Right lobe of liver (tissue), 4 donors: ENCODE data around the gene CDKN2B-AS1.

Experiments
- CTCF ChIP-seq, 4 donors: fragments of 200-600 bp in 3 of 4; fragments of 450-650 bp in 1 of 4; IDR thresholded peaks; one replicate each; pipeline versions ENCODE4 v1.5.1 to v1.8.0; 2016 to 2022; ENCODE audit warnings: antibody characterized with exemption in 4 of 4, mild to moderate bottlenecking in 2 of 4
- POLR2A ChIP-seq: fragments of 450-650 bp; IDR thresholded peaks from one replicate; pipeline ENCODE4 v1.6.1; 2017; ENCODE audit warnings: antibody characterized with exemption, mild to moderate bottlenecking
- donor health status: DM: no; HTN: no; CAD: no.
- donor health status: DM: no; HTN: no; CAD: no.
- donor health status: DM: no; HTN: yes; CAD: no.

- TF ChIP-seq CTCF (IDR thresholded peaks at IDR 0.05) (no peak), POLR2A (no peak)
Measured at GRCh38 chr9:22049411-22049810, 54.8 kb downstream of the CDKN2B-AS1 start.
